ENCODE results near the gene PM20D2.
"Not testable (repeated sequence)": the region's sequence is repeated elsewhere in the genome, so short reads cannot be mapped to it uniquely, and the experiment has no call there.

PM20D2 gene

GRCh38 chr6:89145956-89146717, at the start of gene PM20D2:
Gene PM20D2, plus strand, starts transcription at chr6:89146055. Its CDS starts 90 bp downstream, at chr6:89146145.
- peak; percentile 45 to 52 for DNase-seq

- DNase-seq, result no peak
Measured at GRCh38 chr6:89098461-89098860, 47.4 kb upstream of the PM20D2 start.

- no peak for DNase-seq
Measured at GRCh38 chr6:89100114-89100513, 45.7 kb upstream of the PM20D2 start.

GRCh38 chr6:89110284-89110683, 35.6 kb upstream of the PM20D2 start:
- no peak for DNase-seq

- no peak for DNase-seq
Measured at GRCh38 chr6:89111933-89112332, 33.9 kb upstream of the PM20D2 start.

- no peak for DNase-seq
Measured at GRCh38 chr6:89116702-89117101, 29.2 kb upstream of the PM20D2 start.

- DNase-seq, result peak; percentile 17 to 18
Measured at GRCh38 chr6:89117211-89118108, 28.4 kb upstream of the PM20D2 start, which contains the start of gene SRSF12. Gene SRSF12, minus strand, starts transcription at chr6:89118071. Its CDS starts 184 bp downstream, at chr6:89117887.

- DNase-seq, result no peak
Measured at GRCh38 chr6:89118931-89119330, 26.9 kb upstream of the PM20D2 start.

- no peak for DNase-seq
Measured at GRCh38 chr6:89120371-89120770, 25.5 kb upstream of the PM20D2 start.

GRCh38 chr6:89121934-89122333, 23.9 kb upstream of the PM20D2 start:
- DNase-seq, result no peak

GRCh38 chr6:89122625-89123024, 23.2 kb upstream of the PM20D2 start:
- DNase-seq, result no peak

GRCh38 chr6:89128256-89128671, 17.6 kb upstream of the PM20D2 start:
- not testable (repeated sequence) for DNase-seq

GRCh38 chr6:89131599-89131998, 14.3 kb upstream of the PM20D2 start:
- no peak for DNase-seq

- no peak for DNase-seq
Measured at GRCh38 chr6:89132057-89132456, 13.8 kb upstream of the PM20D2 start.

GRCh38 chr6:89133981-89134380, 11.9 kb upstream of the PM20D2 start:
- DNase-seq, result no peak

GRCh38 chr6:89134723-89135122, 11.1 kb upstream of the PM20D2 start:
- no peak for DNase-seq

- DNase-seq, result no peak
Measured at GRCh38 chr6:89138173-89138572, 7.7 kb upstream of the PM20D2 start.

GRCh38 chr6:89139509-89140346, 6.1 kb upstream of the PM20D2 start:
- DNase-seq, result no peak

GRCh38 chr6:89140347-89141156, 5.3 kb upstream of the PM20D2 start:
- no peak for DNase-seq

GRCh38 chr6:89144354-89144906, 1.4 kb upstream of the PM20D2 start:
- no peak for DNase-seq

GRCh38 chr6:89145091-89145955, 532 bp upstream of the PM20D2 start:
- no peak for DNase-seq
